Measurements from ENCODE around the gene DNAJC7.

Gene DNAJC7

DNA sequence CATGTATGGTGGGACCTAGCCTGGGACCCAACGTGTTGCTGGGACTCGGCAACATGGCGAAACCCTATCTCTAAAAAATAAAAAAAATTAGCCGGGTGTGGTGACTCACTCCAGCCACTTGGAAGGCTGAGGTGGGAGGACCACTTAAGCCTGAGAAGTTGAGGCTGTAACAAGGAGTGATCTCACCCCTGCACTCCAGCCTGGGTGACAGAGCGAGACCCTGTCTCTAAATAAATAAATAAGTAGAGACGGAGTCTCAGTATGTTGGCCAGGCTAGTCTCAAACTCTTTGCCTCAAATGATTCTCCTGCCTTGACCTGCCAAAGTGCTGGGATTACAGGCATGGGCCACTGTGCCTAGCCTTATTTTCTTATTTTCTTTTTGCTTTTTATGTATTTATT lies 60.7 kb downstream of the DNAJC7 start:
- Histone ChIP-seq H3K27ac (ENCODE audit: low read length) (no peak overlapping the region), H3K36me3 (ENCODE audit: control insufficient read depth in 2 of 2, insufficient read depth in 2 of 2, low read length in 2 of 2) (peaks cover 0 to 3% of the 10 kb centered on the region in 2 donors), H3K9ac (ENCODE audit: low read length in 2 of 2) (no peak overlapping the region), H3K9me3 (ENCODE audit: control insufficient read depth in 2 of 2, low read length in 2 of 2) (no peaks in the 10 kb centered on the region), H3K4me3 (ENCODE audit: low read length in 2 of 2) (no peak overlapping the region), H3K27me3 (ENCODE audit: control insufficient read depth in 1 of 2, insufficient read depth in 2 of 2, low read length in 2 of 2) (no peaks in the 10 kb centered on the region), H3K4me1 (ENCODE audit: control insufficient read depth, insufficient read depth, low read length) (no peaks in the 10 kb centered on the region)

DNA sequence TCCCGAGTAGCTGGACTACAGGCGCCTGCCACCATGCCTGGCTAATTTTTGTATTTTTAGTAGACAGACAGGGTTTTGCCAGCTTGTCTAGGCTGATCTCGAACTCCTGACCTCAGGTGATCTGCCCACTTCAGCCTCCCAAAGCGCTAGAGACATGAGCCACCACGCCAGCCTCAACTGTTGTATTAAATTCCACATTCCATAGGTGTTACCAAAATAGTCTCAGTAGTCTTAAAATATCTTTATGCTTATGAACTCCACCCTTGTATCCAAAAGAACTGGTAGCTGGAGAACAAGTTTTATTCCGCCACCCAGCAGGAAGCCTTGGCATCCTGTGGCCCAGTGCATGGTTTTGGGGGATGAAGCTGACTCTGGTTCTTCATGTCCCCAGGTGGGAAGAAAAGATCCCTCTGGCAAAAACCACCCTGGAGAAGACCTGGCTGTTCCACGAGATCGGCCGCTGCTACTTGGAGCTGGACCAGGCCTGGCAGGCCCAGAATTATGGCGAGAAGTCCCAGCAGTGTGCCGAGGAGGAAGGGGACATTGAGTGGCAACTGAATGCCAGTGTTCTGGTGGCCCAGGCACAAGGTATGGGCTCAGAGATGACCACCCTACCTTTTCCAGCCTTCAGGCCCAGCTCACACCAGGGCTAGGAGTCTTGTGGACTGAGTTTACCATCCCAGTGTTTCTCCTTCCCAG lies 68.3 kb downstream of the DNAJC7 start:
- H3K36me3 ChIP-seq (ENCODE audit: control insufficient read depth in 2 of 2, insufficient read depth in 2 of 2, low read length in 2 of 2), result peaks cover 0 to 5% of the 10 kb centered on the region in 2 donors
- no peak overlapping the region for H3K27ac ChIP-seq (ENCODE audit: low read length)
- no peaks in the 10 kb centered on the region for H3K27me3 ChIP-seq (ENCODE audit: control insufficient read depth in 1 of 2, insufficient read depth in 2 of 2, low read length in 2 of 2)
- H3K4me3 ChIP-seq (ENCODE audit: low read length in 2 of 2), result no peak overlapping the region
- no peaks in the 10 kb centered on the region for H3K9me3 ChIP-seq (ENCODE audit: control insufficient read depth in 2 of 2, low read length in 2 of 2)
- H3K9ac ChIP-seq (ENCODE audit: low read length in 2 of 2), result no peak overlapping the region
- no peaks in the 10 kb centered on the region for H3K4me1 ChIP-seq (ENCODE audit: control insufficient read depth, insufficient read depth, low read length)

DNA sequence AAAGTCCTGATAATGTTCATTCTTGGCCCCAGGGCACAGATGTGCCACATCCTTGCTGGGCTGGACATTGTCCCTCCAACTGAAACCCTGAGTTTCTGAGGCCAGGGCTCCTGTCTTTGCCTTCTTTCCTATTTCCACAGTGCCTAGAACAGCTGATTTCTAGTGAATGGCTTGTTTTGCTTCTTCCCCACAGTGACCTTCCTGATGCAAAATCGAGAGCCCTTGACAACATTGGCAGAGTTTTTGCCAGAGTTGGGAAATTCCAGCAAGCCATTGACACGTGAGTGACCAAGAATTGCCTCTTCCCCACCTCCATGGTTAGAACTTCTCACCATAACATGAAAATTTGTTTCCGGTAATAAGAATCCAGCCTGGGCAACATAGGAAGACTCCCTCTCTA lies 72.3 kb downstream of the DNAJC7 start:
- Histone ChIP-seq H3K4me3 (ENCODE audit: low read length in 2 of 2) (no peak overlapping the region), H3K27ac (ENCODE audit: low read length) (no peak overlapping the region), H3K9ac (ENCODE audit: low read length in 2 of 2) (no peak overlapping the region), H3K9me3 (ENCODE audit: control insufficient read depth in 2 of 2, low read length in 2 of 2) (no peaks in the 10 kb centered on the region), H3K36me3 (ENCODE audit: control insufficient read depth in 2 of 2, insufficient read depth in 2 of 2, low read length in 2 of 2) (peaks cover 0 to 5% of the 10 kb centered on the region in 2 donors), H3K27me3 (ENCODE audit: control insufficient read depth in 1 of 2, insufficient read depth in 2 of 2, low read length in 2 of 2) (no peaks in the 10 kb centered on the region), H3K4me1 (ENCODE audit: control insufficient read depth, insufficient read depth, low read length) (no peaks in the 10 kb centered on the region)

DNA sequence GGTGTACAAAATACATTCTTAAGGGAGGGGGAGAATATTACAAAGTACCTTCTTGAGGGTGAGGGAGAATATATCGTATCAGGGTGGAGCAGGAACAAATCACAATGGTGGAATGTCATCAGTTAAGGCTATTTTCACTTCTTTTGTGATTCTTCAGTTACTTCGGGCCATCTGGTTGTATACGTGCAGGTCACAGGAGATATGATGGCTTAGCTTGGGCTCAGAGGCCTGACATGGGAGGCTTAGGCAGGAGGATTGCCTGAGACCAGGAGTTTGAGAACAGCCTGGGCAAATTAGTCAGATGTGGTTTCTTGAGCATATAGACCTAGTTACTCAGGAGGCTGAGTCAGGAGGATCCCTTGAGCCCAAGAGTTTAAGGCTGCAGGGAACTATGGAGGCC lies 73.7 kb downstream of the DNAJC7 start:
- Histone ChIP-seq H3K36me3 (ENCODE audit: control insufficient read depth in 2 of 2, insufficient read depth in 2 of 2, low read length in 2 of 2) (no peaks in the 10 kb centered on the region), H3K27ac (ENCODE audit: low read length) (no peak overlapping the region), H3K9me3 (ENCODE audit: control insufficient read depth in 2 of 2, low read length in 2 of 2) (no peaks in the 10 kb centered on the region), H3K4me1 (ENCODE audit: control insufficient read depth, insufficient read depth, low read length) (no peaks in the 10 kb centered on the region), H3K27me3 (ENCODE audit: control insufficient read depth in 1 of 2, insufficient read depth in 2 of 2, low read length in 2 of 2) (no peaks in the 10 kb centered on the region), H3K4me3 (ENCODE audit: low read length in 2 of 2) (no peak overlapping the region), H3K9ac (ENCODE audit: low read length in 2 of 2) (no peak overlapping the region)

DNA sequence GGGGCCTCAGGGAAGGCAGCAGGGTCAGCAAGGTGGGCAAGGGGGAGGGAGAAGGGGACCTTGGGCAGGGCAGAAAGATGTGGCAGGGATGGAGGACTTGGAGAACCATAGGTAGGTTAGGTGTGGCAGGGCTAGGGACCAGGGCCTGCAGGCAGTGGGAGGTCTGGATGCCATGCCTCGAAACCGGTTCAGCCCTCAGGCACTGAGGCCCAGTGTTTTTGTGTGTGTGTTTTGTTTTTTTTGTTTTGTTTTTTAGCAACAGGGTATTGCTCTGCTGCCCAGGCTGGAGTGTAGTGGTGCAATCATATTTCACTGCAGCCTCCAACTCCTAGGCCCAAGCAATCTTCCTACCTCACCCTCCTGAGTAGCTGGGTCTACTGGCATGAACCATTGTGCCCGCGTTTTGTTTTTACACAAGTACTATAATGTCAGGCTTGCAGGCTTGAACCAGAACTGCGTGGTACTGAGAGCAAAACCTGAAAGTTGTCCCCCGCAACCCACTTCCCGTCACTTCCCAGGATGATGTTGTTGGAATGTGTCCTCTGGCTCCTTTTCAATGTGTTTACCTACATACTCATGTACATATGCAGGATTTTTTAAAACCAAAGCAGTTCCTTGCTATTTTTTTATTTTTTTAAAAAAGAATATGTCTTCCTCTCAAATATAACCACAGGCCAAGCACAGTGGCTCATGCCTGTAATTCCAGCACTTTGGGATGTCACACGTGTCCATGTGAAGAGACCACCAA lies 74.4 kb downstream of the DNAJC7 start:
- H3K27ac ChIP-seq (ENCODE audit: low read length), result no peak overlapping the region

DNA sequence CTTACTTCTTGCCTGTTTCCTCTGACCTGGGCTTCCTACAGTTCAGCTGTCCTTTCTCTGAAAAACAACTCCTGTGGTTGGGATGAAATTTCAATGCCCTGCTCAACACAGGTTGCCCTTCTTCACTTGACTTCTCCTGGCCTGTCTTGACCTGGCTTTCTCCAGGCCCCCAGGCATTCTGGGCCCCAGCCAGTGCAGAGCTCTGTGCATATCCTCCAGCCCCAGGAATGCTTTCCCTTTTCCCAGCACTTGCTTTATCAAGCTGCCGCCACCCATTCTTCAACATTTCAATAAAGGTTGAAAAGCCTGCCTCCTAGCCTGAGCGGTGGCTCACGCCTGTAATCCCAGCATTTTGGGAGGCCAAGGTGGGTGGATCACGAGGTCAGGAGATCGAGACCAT lies 76.1 kb downstream of the DNAJC7 start:
- Histone ChIP-seq H3K9me3 (ENCODE audit: control insufficient read depth in 2 of 2, low read length in 2 of 2) (no peaks in the 10 kb centered on the region), H3K36me3 (ENCODE audit: control insufficient read depth in 2 of 2, insufficient read depth in 2 of 2, low read length in 2 of 2) (peaks cover 0 to 5% of the 10 kb centered on the region in 2 donors), H3K9ac (ENCODE audit: low read length in 2 of 2) (no peak overlapping the region), H3K4me3 (ENCODE audit: low read length in 2 of 2) (no peak overlapping the region), H3K27me3 (ENCODE audit: control insufficient read depth in 1 of 2, insufficient read depth in 2 of 2, low read length in 2 of 2) (no peaks in the 10 kb centered on the region), H3K27ac (ENCODE audit: low read length) (no peak overlapping the region), H3K4me1 (ENCODE audit: control insufficient read depth, insufficient read depth, low read length) (no peaks in the 10 kb centered on the region)

More for the DNA sequence above, 74.4 kb downstream of the DNAJC7 start:
- H3K9me3 ChIP-seq (ENCODE audit: control insufficient read depth in 2 of 2, low read length in 2 of 2), result no peaks in the 10 kb centered on the region
- no peaks in the 10 kb centered on the region for H3K4me1 ChIP-seq (ENCODE audit: control insufficient read depth, insufficient read depth, low read length)
- no peaks in the 10 kb centered on the region for H3K36me3 ChIP-seq (ENCODE audit: control insufficient read depth in 2 of 2, insufficient read depth in 2 of 2, low read length in 2 of 2)
- no peak overlapping the region for H3K4me3 ChIP-seq (ENCODE audit: low read length in 2 of 2)
- no peaks in the 10 kb centered on the region for H3K27me3 ChIP-seq (ENCODE audit: control insufficient read depth in 1 of 2, insufficient read depth in 2 of 2, low read length in 2 of 2)
- H3K9ac ChIP-seq (ENCODE audit: low read length in 2 of 2), result no peak overlapping the region

DNA sequence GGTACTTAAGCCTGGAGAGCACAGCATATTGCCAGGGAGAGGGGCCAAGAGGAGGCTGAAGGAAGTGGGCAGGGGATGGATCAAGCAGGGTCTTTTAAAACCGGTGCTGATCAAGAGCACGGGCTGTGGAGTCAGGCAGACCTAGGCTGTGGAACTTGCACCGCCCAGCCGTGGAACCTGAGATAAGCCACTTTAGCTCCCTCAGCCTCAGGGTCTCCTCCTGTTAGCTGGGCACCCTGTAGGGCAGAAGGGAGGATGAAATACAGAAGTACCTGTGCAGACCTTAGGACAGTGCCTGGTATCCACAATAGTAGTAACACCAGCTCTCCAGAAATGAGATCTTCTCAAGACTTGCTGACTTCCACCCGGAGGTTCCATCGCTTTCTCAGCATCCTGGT lies 77.5 kb downstream of the DNAJC7 start:
- peaks cover 3 to 11% of the 10 kb centered on the region in 2 donors for H3K36me3 ChIP-seq (ENCODE audit: control insufficient read depth in 2 of 2, insufficient read depth in 2 of 2, low read length in 2 of 2)
- H3K27ac ChIP-seq (ENCODE audit: low read length), result no peak overlapping the region
- H3K9ac ChIP-seq (ENCODE audit: low read length in 2 of 2), result no peak overlapping the region
- no peaks in the 10 kb centered on the region for H3K27me3 ChIP-seq (ENCODE audit: control insufficient read depth in 1 of 2, insufficient read depth in 2 of 2, low read length in 2 of 2)
- no peak overlapping the region for H3K4me3 ChIP-seq (ENCODE audit: low read length in 2 of 2)
- no peaks in the 10 kb centered on the region for H3K9me3 ChIP-seq (ENCODE audit: control insufficient read depth in 2 of 2, low read length in 2 of 2)
- no peaks in the 10 kb centered on the region for H3K4me1 ChIP-seq (ENCODE audit: control insufficient read depth, insufficient read depth, low read length)

DNA sequence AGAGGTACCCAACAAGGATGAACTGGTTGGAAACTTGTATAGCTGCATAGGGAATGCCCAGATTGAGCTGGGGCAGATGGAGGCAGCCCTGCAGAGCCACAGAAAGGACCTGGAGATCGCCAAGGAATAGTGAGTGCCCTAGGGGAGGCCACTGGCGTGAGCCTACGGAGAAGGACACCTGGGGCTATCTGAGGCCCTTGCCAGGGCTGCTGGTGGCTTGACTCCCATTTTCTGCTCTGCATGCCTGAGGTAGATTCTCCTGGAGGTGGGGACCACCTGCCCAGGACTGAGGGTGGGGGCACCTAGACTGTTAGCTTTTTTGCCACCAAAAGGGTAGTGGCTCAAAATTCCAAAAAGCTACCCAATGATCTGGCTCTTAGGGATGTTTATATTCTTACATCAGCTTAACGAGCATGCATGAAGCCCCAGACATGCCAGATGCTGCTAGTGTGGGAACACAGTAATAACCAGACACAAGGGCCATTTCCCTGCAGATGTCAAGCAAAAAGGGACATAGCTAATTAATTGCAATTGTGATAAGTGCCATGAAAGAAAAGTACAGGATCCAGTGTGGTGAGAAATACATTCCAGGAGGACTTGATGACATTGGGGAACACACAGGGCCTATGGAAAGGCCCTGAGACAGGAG lies 78.1 kb downstream of the DNAJC7 start:
- no peaks in the 10 kb centered on the region for H3K4me1 ChIP-seq (ENCODE audit: control insufficient read depth, insufficient read depth, low read length)
- peaks cover 3 to 11% of the 10 kb centered on the region in 2 donors for H3K36me3 ChIP-seq (ENCODE audit: control insufficient read depth in 2 of 2, insufficient read depth in 2 of 2, low read length in 2 of 2)
- no peaks in the 10 kb centered on the region for H3K9me3 ChIP-seq (ENCODE audit: control insufficient read depth in 2 of 2, low read length in 2 of 2)
- H3K4me3 ChIP-seq (ENCODE audit: low read length in 2 of 2), result no peak overlapping the region
- H3K9ac ChIP-seq (ENCODE audit: low read length in 2 of 2), result no peak overlapping the region
- H3K27me3 ChIP-seq (ENCODE audit: control insufficient read depth in 1 of 2, insufficient read depth in 2 of 2, low read length in 2 of 2), result no peaks in the 10 kb centered on the region
- no peak overlapping the region for H3K27ac ChIP-seq (ENCODE audit: low read length)

DNA sequence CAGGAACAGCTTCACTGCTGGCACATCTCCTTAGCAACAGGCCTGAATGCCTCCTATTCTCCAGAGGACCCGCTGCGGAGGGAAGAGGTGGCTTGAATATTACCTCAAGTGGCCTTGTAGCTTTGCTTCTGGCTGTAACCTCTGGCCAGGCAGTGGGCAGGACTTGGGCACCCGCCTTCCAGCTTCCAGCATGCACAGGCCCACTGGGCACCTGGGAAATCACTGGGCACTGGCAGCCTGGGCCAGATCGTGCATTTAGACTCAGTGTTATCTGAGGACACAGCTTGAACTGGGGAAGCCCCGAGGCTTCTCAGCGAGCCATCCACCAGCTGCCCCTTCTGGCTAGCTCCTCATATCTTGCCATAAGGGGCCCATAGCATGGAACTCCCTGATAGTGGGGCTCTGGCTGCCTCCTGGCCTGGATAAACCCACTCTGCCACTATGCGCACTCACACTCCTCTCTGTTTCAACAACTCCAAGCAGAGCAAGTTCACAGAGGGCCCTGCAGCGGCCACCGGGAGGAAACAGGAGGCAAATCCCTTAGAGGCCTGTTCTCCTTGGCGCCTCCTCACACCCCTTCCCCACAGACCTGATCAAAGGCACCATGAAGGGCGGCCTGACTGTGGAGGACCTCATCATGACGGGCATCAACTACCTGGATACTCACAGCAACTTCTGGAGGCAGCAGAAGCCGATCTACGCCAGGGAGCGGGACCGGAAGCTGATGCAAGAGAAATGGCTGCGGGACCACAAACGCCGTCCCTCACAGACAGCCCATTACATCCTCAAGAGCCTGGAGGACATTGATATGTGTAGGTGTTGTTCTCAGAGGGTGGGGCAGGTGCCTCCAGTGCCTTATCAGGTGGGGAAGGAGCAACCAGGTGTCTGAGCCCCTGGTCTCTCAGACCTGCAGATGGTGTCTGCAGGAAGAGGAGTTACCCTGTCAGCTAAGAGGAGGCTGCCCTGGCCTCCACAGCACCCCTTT lies 79.0 kb downstream of the DNAJC7 start:
- Histone ChIP-seq H3K9ac (ENCODE audit: low read length in 2 of 2) (no peak overlapping the region), H3K36me3 (ENCODE audit: control insufficient read depth in 2 of 2, insufficient read depth in 2 of 2, low read length in 2 of 2) (peaks cover 3 to 11% of the 10 kb centered on the region in 2 donors), H3K27ac (ENCODE audit: low read length) (no peak overlapping the region)

DNA sequence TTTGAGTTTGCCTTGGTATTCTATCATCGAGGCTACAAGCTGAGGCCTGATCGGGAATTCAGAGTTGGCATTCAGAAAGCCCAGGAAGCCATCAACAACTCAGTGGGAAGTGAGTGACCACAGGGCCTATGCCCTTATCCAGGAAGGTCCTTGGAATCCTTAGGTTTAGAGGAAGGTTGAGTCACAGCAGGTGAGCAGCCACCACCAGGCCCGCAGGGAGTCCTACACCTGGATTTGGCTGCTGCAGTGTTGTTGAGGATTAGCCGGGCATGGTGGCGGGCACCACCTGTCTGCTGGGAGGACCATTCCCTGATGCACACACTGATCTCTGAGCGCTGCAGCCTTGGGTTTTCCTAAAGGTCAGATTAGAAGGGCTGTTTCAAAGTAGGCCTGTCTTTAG lies 81.6 kb downstream of the DNAJC7 start:
- no peaks in the 10 kb centered on the region for H3K27me3 ChIP-seq (ENCODE audit: control insufficient read depth in 1 of 2, insufficient read depth in 2 of 2, low read length in 2 of 2)
- H3K4me1 ChIP-seq (ENCODE audit: control insufficient read depth, insufficient read depth, low read length), result peaks cover 3% of the 10 kb centered on the region
- no peak overlapping the region for H3K4me3 ChIP-seq (ENCODE audit: low read length in 2 of 2)
- H3K9me3 ChIP-seq (ENCODE audit: control insufficient read depth in 2 of 2, low read length in 2 of 2), result no peaks in the 10 kb centered on the region
- H3K9ac ChIP-seq (ENCODE audit: low read length in 2 of 2), result no peak overlapping the region
- no peak overlapping the region for H3K27ac ChIP-seq (ENCODE audit: low read length)
- H3K36me3 ChIP-seq (ENCODE audit: control insufficient read depth in 2 of 2, insufficient read depth in 2 of 2, low read length in 2 of 2), result peaks cover 3 to 11% of the 10 kb centered on the region in 2 donors

More for the DNA sequence above, 79.0 kb downstream of the DNAJC7 start:
- Histone ChIP-seq H3K4me1 (ENCODE audit: control insufficient read depth, insufficient read depth, low read length) (no peaks in the 10 kb centered on the region), H3K27me3 (ENCODE audit: control insufficient read depth in 1 of 2, insufficient read depth in 2 of 2, low read length in 2 of 2) (no peaks in the 10 kb centered on the region), H3K4me3 (ENCODE audit: low read length in 2 of 2) (no peak overlapping the region), H3K9me3 (ENCODE audit: control insufficient read depth in 2 of 2, low read length in 2 of 2) (no peaks in the 10 kb centered on the region)
